ENCODE data around the gene VASH2.
"Not testable (repeated sequence)": the region's sequence is repeated elsewhere in the genome, so short reads cannot be mapped to it uniquely, and the experiment has no call there.

Gene VASH2

GRCh38 chr1:212982430-212983152 is 32.2 kb downstream of the VASH2 start:
- no peak for DNase-seq

DNA sequence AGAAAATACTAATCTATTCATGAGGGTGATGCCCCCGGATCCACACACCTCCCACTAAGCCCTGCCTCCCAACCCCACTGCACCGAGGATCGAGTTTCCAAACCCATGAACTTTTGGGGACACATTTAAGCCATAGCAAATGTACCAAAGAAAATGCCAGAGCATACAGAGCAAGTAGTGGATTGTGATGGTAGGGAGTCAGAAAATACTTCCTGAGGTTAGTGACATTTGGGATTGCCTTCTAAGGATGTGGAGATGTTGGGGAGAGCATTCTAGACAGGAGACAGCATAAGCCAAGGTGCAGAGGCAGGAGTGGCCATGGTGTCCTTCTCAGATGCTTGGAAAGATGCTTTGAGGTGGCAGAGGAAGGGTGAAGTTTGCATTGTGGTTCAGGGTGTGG is 33.1 kb downstream of the VASH2 start:
- DNase-seq = no peak

- DNase-seq = no peak
Observed at GRCh38 chr1:212984522-212985291, 34.4 kb downstream of the VASH2 start.

GRCh38 chr1:212986551-212986950 is 36.2 kb downstream of the VASH2 start:
- no peak for DNase-seq

DNA sequence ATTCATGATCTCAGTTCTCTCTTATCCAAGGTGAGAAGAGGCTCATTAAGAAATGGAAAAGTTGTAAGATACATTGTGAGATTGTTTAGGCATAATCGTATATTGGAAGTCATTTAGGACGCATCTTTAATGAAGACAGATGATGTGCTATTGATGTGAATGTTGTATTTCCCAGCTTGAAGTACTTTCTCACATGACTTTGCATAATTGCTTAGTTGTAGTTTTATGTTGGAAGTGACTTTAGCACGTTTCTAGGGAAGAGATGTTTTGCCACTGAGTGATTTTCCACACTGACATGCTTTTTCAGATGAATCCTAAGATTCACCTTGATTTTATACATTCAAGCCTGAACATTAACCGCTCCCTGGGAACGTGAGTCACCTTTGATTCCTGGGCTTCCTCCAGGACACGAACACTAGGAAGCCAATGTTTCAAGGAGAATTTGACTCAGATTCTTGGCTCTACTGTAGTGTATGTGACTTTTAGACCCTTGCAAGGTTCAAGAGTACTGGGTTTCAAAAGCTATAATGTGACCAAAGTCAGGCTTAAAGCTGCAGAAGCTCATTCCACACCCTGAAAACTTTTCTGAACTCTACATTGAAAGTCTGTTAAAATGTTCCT is 37.5 kb downstream of the VASH2 start:
- DNase-seq = no peak

- no peak for DNase-seq
Observed at GRCh38 chr1:212990276-212990675, 39.9 kb downstream of the VASH2 start.

GRCh38 chr1:212993960-212994359 is 43.6 kb downstream of the VASH2 start:
- DNase-seq = not testable (repeated sequence)

- DNase-seq = no peak
Observed at GRCh38 chr1:212994926-212995325, 44.6 kb downstream of the VASH2 start.

DNA sequence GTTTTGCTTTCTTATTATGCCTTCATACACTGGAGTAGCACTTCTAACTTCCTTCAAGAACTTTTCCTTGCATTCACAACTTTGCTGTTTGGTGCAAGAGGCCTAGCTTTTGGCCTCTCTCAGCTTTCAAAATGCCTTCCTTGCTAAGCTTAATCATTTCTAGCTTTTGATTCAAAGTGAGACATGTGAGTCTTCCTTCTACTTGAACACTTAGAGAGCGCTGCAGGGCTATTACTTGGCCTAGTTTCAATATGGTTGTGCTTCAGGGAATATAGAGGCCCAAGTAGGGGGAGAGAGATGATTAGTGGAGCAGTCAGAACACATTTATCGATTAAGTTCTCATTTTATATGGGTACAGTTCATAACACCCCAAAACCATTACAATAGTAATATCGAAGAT is 52.9 kb downstream of the VASH2 start:
- no peak for DNase-seq

- no peak for DNase-seq
Observed at GRCh38 chr1:213008564-213008963, 58.2 kb downstream of the VASH2 start.

DNA sequence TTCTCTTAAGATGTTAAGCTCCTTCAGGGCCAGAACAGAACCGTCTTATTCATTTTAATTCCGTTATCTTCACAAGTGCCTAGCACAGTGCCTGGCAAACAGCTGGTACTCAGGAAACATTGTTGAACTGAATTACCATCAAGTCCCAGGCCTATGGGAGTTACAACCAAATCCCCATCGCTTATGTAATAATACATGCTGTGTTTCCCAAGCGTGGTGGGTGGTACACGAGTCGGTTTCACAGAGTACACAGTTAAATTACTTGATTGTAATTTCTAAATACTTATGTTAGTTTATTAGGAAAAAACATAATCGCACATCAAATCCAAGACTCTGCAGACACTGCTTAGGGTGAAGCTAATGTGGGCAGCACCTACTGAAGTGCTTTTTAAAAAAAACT is 64.3 kb downstream of the VASH2 start:
- DNase-seq = no peak

- DNase-seq = peak; percentile 88 to 98
Observed at GRCh38 chr1:213015099-213016050, 65.0 kb downstream of the VASH2 start, which contains the start of gene ANGEL2. ANGEL2 (minus strand) TSS chr1:213015867; CDS start chr1:213015671, 196 bp downstream.

DNA sequence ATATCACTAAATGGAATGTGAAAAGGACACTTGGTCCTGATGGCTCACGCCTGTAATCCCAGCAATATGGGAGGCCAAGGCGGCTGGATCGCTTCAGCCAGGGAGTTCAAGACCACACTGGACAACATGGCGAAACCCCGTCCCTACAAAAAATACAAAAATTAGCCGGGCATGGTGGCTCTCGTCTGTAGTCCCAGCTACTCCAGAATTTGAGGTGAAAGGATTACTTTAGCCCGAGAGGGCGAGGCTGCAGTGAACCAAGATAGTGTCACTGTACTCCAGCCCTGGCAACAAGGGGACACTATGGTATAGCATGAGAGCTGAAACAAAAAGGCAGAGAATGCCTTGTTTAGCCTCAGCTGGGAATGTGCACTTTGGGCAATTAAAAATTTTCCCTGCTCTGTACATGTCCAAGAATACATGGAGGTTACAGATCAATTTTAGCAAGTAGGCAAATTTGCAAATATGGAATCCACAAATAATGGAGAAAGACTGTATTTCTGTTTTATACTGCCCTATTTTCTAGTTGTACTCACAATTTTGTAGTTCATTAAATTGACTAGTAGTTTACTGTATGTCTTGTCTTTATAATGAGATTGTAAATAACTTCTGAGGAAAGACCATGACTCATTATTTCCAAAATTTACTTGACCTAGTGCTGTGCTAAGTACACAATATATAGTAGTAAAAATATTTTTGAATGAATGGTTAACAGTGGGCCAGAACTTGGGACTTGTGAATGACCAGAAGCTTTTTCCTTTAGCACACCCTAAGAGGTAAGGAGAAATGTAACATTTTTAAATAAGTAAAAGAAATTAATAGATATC is 67.3 kb downstream of the VASH2 start:
- no peak for DNase-seq

DNA sequence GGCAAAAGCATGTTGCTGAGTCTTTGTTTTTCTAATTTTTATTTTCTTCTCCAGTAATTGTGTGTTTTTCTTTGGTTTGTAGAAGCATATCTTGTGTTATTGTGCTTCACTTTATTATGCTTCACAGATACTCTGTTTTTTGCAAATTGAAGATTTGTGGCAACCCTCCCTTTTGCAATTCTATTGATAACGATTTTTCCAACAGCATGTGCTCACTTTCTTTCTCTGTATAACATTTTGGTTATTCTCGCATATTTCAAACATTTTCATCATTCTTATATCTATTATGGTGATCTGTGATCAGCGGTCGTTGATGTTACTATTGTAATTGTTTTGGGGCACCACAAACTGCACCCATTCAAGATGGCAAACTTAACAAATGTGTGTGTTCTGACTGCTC is 69.1 kb downstream of the VASH2 start:
- DNase-seq = no peak

DNA sequence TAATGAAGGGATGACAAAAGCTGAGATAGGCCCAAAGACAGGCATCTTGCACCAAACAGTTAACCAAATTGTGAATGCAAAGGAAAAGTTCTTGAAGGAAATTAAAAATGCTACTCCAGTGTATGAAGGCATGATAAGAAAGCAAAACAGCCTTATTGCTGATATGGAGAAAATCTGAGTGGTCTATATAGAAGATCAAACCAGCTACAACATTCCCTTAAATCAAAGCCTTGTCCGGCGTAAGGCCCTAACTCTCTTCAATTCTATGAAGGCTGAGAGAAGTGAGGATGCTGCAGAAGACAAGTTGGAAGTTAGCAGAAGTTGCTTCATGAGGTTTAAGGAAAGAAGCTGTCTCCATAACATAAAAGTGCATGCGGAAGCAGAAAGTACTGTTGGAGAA is 69.7 kb downstream of the VASH2 start:
- no peak for DNase-seq

DNA sequence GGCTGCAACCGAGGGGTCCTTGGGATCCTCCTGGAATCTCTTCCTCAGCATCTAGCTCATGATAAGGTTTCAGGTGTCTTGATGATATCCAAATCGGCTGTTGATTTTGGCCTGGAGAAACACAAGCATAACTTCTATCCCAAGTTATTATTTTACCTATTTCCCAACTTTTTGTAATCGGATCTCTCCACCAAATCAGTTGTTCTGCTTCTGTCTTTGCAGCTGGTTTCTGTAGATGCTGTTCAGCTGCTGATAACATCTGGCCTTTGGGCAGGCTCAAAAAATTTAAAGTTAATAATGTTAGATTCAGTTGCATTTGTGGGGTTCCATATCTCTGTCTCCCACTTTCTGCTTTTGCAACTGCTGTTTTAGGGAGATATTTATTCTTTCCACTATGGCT is 76.7 kb downstream of the VASH2 start:
- not testable (repeated sequence) for DNase-seq

DNA sequence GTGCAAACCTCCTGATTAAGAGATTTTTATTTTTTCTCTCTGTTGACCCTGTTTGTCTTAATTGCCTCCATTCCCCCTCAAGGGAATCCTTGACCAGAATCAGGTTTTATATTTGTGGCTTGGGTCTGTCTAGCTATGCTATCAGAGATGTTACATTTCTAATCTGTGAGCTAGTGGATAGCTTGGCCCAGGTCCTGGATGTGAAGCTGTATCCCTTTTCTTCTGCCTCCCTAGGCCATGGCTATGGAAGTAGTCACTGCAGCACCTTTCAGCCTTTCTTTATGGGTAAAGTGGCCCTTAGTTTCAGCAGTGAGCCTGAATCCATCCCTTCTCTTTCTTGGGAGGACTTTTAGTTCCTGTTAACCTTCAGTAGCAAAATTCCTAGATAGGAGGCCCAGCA is 82.3 kb downstream of the VASH2 start:
- DNase-seq = no peak

GRCh38 chr1:213034713-213035112 is 84.4 kb downstream of the VASH2 start:
- no peak for DNase-seq

- no peak for DNase-seq
Observed at GRCh38 chr1:213035573-213035972, 85.2 kb downstream of the VASH2 start.

Data from bone marrow (tissue), 2 donors.